Endodermal cell (in vitro differentiated cells): ENCODE measurements around the gene PRPF38B. TPM values are rescaled to one million over a fixed set of nuclear protein-coding genes. Genes with fewer than 3 reads are reported as not detected.

Experiments
- DNase-seq: peaks from one replicate; pipeline ENCODE4 v3.0.0-alpha.2; 2017
- H3K27ac ChIP-seq: 2 replicates; pipeline ENCODE4 v1.5.1; 2013; ENCODE audit warnings: mild to moderate bottlenecking, low read depth, low read length, moderate library complexity
- H3K27me3 ChIP-seq: 2 replicates; pipeline ENCODE4 v1.6.1; 2013; ENCODE audit warnings: mild to moderate bottlenecking, low read length, moderate library complexity; ENCODE audit not compliant: insufficient read depth, control insufficient read depth, poor library complexity, severe bottlenecking
- H3K36me3 ChIP-seq: 2 replicates; pipeline ENCODE4 v1.7.0; 2013; ENCODE audit warnings: mild to moderate bottlenecking, low read length, moderate library complexity; ENCODE audit not compliant: control insufficient read depth, insufficient read depth
- H3K4me1 ChIP-seq: one replicate; pipeline ENCODE4 v1.7.0; 2013; ENCODE audit warnings: low read length; ENCODE audit not compliant: control insufficient read depth, insufficient read depth
- H3K4me3 ChIP-seq: 2 replicates; pipeline ENCODE4 v1.5.1; 2013; ENCODE audit warnings: mild to moderate bottlenecking, low read length, moderate library complexity
- H3K9ac ChIP-seq: 2 replicates; pipeline ENCODE4 v1.6.1; 2013; ENCODE audit warnings: mild to moderate bottlenecking, low read length, moderate library complexity; ENCODE audit not compliant: poor library complexity, severe bottlenecking; ENCODE audit errors: extremely low read depth
- H3K9me3 ChIP-seq: 2 replicates; pipeline ENCODE4 v1.6.1; 2013; ENCODE audit warnings: mild to moderate bottlenecking, low read length, moderate library complexity; ENCODE audit not compliant: control insufficient read depth
- H3K27ac Mint-ChIP-seq: 2 replicates; pipeline ENCODE4 v1.8.0; 2020; ENCODE audit warnings: mixed read lengths
- H3K27me3 Mint-ChIP-seq: 2 replicates; pipeline ENCODE4 v1.8.0; 2021; ENCODE audit warnings: mild to moderate bottlenecking, mixed read lengths; ENCODE audit not compliant: insufficient read depth
- H3K36me3 Mint-ChIP-seq: 2 replicates; pipeline ENCODE4 v1.8.0; 2020; ENCODE audit warnings: low read depth, mixed read lengths
- H3K4me1 Mint-ChIP-seq: 2 replicates; pipeline ENCODE4 v1.8.0; 2020; ENCODE audit warnings: mixed read lengths
- H3K4me3 Mint-ChIP-seq: 2 replicates; pipeline ENCODE4 v1.8.0; 2020; ENCODE audit warnings: mild to moderate bottlenecking, moderate library complexity, mixed read lengths
- H3K9me3 Mint-ChIP-seq: 2 replicates; pipeline ENCODE4 v1.8.0; 2020; ENCODE audit warnings: mild to moderate bottlenecking, mixed read lengths
- CTCF ChIP-seq: fragments of 200-600 bp; sonication (generic); conservative IDR thresholded peaks from 2 replicates; pipeline ENCODE4 v1.5.0; 2021; ENCODE audit warnings: antibody characterized with exemption, mild to moderate bottlenecking
- WGBS, 2 experiments: methylation state at CpG; one replicate each; pipeline versions ENCODE4 v1.1.5 to v1.1.7; 2013; ENCODE audit warnings: missing lambda C conversion rate in 2 of 2, mixed read lengths in 1 of 2; ENCODE audit not compliant: insufficient coverage in 1 of 2, insufficient read length in 1 of 2; 5-methylcytosine and 5-hydroxymethylcytosine counted together
- total RNA-seq, 2 donors: library from RNA; stranded (reverse); fragmentation: NEBNext Ultra II Directional in 1 of 2; extraction: Animal tissue kit (Norgen Biotek cat#: 25700) in 1 of 2; gene quantifications; 2 replicates in 1 of 2; 3 replicates in 1 of 2; pipeline ENCODE4 v1.2.1, GENCODE V29; 2021

PRPF38B gene
- total RNA-seq, 2 donors from 2014 or later = 45.0 to 47.3 TPM

- WGBS, 2 experiments = 86 to 95% methylated on average over 5 to 7 of the region's 7 CpGs
- DNase-seq = peak; percentile 50
- Histone ChIP-seq H3K36me3 (peaks cover under 1% of the 10 kb centered on the region), H3K27ac (no peak overlapping the region), H3K27me3 (no peaks in the 10 kb centered on the region), H3K9me3 (peaks cover 2% of the 10 kb centered on the region), H3K4me1 (peaks cover 16% of the 10 kb centered on the region), H3K4me3 (no peak overlapping the region), H3K9ac (no peak overlapping the region)
- Mint-ChIP-seq H3K27me3 (no peaks in the 10 kb centered on the region), H3K36me3 (peaks cover 8% of the 10 kb centered on the region), H3K4me3 (no peak overlapping the region), H3K4me1 (peaks cover 31% of the 10 kb centered on the region), H3K27ac (no peak overlapping the region), H3K9me3 (peaks cover 7% of the 10 kb centered on the region)
- no peak for TF ChIP-seq CTCF
Observed at GRCh38 chr1:108644984-108645383, 47.1 kb upstream of the PRPF38B start.

DNA sequence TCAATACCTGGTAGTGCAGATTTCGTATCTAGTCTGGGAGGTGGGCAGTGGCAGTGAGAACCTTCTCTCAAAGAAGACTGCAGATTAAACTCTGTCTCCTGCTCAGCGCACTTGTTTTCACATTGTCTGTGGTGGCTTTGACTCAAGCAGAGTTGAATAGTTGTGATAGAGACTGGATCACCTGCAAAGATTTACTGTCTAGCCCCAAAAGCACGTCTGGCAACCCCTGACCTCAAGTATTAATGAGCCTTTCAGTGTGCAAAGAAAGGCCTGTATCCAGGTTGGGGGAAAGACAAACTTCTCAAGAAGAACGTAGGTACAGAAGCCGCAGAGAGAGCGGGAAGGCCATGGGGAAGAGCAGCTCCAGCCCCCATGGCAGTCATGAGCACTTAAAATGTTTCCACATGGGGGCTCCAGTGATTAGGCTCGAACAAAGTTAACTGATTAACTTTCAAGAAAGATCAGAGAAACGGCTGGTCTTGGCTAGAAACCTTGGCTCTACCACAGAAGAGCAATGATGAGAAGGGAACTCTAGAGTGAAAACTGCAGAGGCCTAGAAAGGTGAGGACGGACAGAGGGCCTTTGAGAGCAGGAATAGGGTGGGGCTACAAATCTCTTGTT lies 46.4 kb upstream of the PRPF38B start:
- no peak overlapping the region for H3K9ac ChIP-seq
- no peaks in the 10 kb centered on the region for H3K27me3 ChIP-seq
- H3K4me1 ChIP-seq = peaks cover 16% of the 10 kb centered on the region
- H3K4me3 Mint-ChIP-seq = no peak overlapping the region
- 88 to 89% methylated on average over 9 of the region's 9 CpGs for WGBS, 2 experiments
- no peak overlapping the region for H3K4me3 ChIP-seq
- no peaks in the 10 kb centered on the region for H3K9me3 ChIP-seq
- peaks cover 4% of the 10 kb centered on the region for H3K36me3 Mint-ChIP-seq
- H3K9me3 Mint-ChIP-seq = peaks cover under 1% of the 10 kb centered on the region
- no peak overlapping the region for H3K27ac ChIP-seq
- H3K27me3 Mint-ChIP-seq = no peaks in the 10 kb centered on the region
- H3K27ac Mint-ChIP-seq = no peak overlapping the region
- no peak for DNase-seq
- TF ChIP-seq CTCF = peak; percentile 24
- no peaks in the 10 kb centered on the region for H3K36me3 ChIP-seq
- H3K4me1 Mint-ChIP-seq = peaks cover 31% of the 10 kb centered on the region

DNA sequence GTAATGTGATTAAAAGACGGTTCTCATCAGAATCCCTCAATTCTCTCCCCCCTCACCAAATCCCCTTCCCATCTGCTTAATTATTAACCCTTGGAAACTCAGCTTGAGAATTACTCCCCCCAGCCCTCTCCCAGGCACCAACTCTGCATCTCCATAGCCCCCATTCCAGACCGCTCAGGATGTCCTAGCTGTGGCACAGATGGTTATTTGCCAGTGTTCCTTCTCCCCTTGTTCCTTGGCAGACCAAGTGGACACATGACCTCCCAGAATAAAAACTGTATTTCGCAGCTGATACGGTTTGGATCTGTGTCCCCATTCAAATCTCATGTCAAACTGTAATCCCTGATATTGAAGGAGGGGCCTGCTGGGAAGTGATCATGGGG lies 45.9 kb upstream of the PRPF38B start:
- H3K27ac Mint-ChIP-seq = peak overlapping the region; percentile 22

More for the DNA sequence above, 45.9 kb upstream of the PRPF38B start:
- H3K9me3 ChIP-seq = no peaks in the 10 kb centered on the region
- peaks cover 4% of the 10 kb centered on the region for H3K36me3 Mint-ChIP-seq
- H3K9me3 Mint-ChIP-seq = no peaks in the 10 kb centered on the region
- H3K9ac ChIP-seq = no peak overlapping the region
- H3K4me1 Mint-ChIP-seq = peaks cover 31% of the 10 kb centered on the region
- no peak for DNase-seq
- peaks cover 16% of the 10 kb centered on the region for H3K4me1 ChIP-seq
- no peak overlapping the region for H3K27ac ChIP-seq
- no peak for TF ChIP-seq CTCF
- no peak overlapping the region for H3K4me3 ChIP-seq
- no peaks in the 10 kb centered on the region for H3K36me3 ChIP-seq
- no peak overlapping the region for H3K4me3 Mint-ChIP-seq
- no peaks in the 10 kb centered on the region for H3K27me3 ChIP-seq
- H3K27me3 Mint-ChIP-seq = no peaks in the 10 kb centered on the region
- 90 to 96% methylated on average over 2 to 4 of the region's 4 CpGs for WGBS, 2 experiments
